GM21381 (cell line): ENCODE data around the gene TCF23.
A peak's percentile ranks its signal among the peaks of the same experiment; 100 is the strongest.
"Not testable (repeated sequence)": the region's sequence is repeated elsewhere in the genome, so short reads cannot be mapped to it uniquely, and the experiment has no call there.

Source experiments
- ATAC-seq: cut with Tn5 transposase; IDR thresholded peaks from one replicate; pipeline ENCODE4 v1.9.1; 2021; ENCODE audit warnings: mild to moderate bottlenecking, moderate library complexity; ENCODE audit not compliant: unreplicated experiment

The TCF23 gene

DNA sequence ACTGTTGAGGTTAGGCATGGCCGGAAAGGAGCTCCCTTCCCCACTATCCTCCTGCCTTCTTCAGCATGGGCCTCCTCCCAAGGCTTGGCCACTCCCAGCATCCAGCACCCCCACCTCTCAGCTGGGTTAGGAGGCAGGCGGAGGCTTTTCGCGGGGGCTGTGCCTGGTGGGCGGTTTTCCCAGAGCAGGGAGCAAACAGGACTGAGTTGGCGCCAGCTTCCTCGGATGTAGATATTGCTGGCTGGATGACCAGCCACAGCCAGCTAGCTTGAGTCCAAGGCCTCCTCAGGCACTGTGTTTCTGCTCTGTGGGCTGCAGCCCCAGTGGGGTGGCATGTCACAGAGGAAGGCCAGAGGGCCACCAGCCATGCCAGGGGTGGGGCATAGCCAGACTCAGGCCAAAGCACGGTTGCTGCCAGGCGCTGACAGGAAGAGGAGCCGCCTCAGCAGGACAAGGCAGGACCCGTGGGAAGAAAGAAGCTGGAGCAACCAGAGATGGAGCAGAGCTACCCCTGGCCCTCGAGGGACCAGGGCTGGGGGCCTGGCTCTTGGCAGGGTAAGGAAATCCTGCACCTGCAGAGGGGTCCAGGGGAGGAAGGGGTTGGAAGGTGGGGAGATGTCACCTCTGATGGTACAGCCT lies at the start of gene TCF23:
TSS of gene TCF23 (plus strand) at position 204 of the 639 bp plus-strand sequence. CDS start at position 334, 130 bp downstream.
- no peak for ATAC-seq

DNA sequence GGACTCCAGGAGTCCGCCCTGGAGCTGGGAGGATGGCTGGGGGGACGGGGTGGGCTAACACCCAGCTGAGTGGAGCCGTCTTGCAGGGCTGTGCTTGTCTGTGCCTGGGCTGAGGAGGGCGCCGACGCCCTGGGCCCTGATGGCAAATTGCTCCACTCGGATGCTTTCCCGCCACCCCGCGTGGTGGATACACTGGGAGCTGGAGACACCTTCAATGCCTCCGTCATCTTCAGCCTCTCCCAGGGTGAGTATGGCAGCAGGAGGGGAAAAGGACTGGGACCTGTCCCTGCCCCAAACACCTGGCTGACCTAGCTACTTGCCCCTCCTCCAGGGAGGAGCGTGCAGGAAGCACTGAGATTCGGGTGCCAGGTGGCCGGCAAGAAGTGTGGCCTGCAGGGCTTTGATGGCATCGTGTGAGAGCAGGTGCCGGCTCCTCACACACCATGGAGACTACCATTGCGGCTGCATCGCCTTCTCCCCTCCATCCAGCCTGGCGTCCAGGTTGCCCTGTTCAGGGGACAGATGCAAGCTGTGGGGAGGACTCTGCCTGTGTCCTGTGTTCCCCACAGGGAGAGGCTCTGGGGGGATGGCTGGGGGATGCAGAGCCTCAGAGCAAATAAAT lies 49.4 kb upstream of the TCF23 start:
- no peak for ATAC-seq

DNA sequence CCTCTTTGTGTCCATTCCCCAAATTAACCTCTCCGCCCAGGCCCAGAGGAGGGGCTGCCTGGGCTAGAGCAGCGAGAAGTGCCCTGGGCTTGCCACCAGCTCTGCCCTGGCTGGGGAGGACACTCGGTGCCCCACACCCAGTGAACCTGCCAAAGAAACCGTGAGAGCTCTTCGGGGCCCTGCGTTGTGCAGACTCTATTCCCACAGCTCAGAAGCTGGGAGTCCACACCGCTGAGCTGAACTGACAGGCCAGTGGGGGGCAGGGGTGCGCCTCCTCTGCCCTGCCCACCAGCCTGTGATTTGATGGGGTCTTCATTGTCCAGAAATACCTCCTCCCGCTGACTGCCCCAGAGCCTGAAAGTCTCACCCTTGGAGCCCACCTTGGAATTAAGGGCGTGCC lies 48.8 kb upstream of the TCF23 start:
- no peak for ATAC-seq

DNA sequence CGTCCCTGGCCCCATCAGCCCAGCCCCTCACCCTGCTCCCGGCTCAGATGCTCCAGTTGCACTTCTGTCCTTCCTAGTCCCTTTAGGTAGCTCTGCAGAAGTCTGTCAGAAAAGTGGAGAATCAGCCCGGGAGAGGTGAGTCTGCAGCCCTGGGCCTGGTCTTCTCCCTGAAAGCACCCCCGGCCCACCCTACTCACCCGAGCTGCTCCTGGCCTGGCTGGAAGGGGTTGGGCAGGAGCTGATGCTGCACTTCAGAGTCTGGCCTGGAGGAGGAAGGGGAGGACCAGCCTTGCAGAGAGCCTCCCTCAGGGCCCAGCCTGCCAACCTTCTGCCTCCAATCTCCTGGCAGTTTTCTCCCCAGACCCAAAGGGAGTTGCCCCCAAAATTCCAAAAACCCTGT lies 46.5 kb upstream of the TCF23 start:
- ATAC-seq = no peak

DNA sequence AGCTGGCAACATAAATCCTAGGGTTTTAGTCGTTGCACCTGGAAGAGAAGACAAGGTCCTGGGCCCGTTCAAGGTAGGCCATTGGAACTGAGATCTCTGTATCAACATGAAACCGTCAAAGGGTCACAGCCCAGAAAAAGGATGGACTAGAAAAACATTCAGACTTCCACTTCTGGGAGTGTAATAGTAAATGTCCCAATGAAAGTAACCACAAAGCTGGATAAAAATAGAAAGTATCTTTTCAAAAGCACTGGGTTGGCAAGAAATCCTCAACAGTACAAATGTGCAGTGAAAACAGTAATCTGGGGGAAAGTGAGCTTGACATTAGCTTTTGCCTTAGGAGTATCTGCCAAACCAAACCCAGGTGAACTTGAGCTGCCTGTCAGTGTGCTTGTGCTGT lies 42.8 kb upstream of the TCF23 start:
- ATAC-seq = no peak

DNA sequence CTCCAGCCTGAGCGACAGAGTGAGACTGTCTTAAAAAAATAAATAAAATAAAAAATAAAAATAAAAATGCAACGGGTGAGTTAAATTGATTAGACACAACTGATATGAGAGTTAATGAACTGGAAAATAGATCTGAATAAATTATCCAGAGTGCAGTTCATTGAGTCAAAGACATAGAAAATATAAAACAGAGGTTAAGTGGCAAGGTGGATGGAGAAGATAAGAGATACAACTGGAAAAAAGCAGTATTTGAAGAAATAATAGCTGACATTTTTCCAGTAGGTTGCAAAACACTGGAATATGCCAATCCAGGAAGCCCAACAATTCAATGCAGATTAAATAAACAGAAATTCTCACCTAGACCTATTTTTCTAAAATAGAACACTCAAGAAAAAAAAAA lies 40.6 kb upstream of the TCF23 start:
- no peak for ATAC-seq

DNA sequence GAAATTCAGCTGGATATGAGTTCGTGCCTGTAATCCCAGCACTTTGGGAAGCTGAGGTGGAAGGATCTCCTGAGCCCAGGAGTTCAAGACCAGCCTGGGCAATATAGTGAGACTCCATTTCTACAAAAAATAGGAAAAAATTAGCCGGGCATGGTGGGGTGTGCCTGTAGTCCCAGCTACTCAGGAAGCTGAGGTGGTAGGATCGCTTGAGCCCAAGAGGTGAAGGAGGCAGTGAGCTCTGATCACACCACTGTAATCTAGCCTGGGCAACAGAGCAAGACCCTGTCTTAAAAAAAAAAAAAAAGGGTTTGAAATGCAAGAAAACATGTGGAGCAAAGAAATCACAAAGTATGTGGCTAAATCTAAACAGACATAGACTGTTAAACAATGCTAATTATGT lies 39.7 kb upstream of the TCF23 start:
- ATAC-seq = no peak

DNA sequence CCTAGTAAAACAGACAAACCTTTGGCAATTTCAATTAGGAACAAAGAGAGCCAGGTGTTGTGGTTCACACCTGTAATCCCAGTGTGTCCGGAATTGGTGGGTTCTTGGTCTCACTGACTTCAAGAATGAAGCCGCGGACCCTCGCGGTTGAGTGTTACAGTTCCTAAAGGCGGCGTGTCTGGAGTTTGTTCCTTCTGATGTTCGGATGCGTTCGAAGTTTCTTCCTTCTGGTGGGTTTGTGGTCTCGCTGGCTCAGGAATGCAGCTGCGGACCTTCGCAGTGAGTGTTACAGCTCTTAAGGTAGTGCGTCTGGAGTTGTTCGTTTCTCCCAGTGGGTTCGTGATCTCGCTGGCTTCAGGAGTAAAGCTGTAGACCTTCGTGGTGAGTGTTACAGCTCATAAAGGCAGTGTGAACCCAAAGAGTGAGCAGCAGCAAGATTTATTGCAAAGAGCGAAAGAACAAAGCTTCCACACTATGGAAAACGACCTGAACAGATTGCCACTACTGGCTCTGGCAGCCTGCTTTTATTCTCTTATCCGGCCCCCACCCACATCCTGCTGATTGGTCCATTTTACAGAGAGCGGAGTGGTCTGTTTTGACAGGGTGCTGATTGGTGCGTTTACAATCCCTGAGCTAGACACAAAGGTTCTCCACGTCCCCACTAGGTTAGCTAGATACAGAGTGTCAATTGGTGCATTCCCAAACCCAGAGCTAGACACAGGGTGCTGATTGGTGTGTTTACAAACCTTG lies 38.0 kb upstream of the TCF23 start:
- not testable (repeated sequence) for ATAC-seq

DNA sequence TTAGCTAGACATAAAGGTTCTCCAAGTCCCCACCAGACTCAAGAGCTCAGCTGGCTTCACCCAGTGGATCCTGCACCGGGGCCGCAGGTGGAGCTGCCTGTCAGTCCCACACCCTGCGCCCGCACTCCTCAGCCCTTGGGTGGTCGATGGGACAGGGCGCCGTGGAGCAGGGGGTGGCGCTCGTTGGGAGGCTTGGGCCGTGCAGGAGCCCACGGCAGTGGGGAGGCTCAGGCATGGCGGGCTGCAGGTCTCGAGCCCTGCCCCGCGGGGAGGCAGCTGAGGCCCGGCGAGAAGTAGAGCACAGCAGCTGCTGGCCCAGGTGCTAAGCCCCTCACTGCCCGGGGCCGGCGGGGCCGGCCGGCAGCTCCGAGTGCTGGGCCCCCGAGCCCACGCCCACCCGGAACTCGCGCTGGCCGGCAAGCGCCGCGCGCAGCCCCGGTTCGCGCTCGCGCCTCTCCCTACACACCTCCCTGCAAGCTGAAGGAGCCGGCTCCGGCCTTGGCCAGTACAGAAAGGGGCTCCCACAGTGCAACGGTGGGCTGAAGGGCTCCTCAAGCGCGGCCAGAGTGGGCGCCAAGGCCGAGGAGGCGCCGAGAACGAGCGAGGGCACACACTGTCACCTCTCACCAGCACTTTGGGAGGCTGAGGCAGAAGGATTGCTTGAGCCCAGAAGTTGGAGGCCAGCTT lies 37.3 kb upstream of the TCF23 start:
- not testable (repeated sequence) for ATAC-seq

DNA sequence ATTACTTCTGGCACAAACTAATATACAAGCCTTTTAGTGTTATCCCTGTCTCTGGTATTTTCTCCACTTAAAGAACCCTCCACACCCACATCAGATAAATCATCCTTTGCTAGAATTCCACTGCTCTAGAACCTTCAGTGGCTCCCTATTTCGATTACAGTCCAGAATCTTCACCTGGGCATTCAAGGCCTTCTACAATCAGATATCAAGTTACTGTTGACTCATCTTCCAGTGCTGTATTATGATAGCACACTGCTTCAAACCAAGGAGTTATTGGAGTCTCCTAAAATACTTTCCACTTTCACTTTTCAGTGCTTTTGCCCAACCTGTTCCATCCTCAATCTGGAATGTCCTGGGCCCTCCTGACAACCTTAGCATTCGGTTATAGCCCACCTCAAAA lies 33.3 kb upstream of the TCF23 start:
- no peak for ATAC-seq

DNA sequence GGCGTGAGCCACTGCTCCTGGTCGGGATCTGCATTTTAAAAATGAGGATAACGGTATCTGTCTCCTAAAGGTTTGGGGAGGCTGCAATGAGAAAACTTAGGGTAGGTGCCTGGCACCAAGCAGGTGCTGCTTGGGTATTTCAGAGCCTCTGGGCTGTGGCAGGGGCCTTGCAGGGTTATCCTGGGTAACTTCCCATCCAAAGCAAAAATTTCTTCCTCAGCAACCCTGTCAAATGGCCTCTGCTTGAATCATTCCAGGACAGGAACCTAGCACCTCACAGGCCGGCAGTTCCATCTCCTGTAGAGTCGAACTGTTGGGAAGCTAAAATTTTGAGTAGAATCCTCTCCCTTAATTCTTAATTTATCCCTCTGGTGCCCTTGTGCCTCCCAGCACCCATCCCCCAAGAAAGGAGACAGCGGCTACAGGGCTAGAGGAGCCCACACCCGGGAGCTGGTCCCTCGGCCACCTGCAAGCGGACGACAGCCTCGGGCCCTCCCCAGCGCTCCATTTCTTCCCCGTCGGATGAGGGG lies 30.7 kb upstream of the TCF23 start:
- ATAC-seq = no peak

DNA sequence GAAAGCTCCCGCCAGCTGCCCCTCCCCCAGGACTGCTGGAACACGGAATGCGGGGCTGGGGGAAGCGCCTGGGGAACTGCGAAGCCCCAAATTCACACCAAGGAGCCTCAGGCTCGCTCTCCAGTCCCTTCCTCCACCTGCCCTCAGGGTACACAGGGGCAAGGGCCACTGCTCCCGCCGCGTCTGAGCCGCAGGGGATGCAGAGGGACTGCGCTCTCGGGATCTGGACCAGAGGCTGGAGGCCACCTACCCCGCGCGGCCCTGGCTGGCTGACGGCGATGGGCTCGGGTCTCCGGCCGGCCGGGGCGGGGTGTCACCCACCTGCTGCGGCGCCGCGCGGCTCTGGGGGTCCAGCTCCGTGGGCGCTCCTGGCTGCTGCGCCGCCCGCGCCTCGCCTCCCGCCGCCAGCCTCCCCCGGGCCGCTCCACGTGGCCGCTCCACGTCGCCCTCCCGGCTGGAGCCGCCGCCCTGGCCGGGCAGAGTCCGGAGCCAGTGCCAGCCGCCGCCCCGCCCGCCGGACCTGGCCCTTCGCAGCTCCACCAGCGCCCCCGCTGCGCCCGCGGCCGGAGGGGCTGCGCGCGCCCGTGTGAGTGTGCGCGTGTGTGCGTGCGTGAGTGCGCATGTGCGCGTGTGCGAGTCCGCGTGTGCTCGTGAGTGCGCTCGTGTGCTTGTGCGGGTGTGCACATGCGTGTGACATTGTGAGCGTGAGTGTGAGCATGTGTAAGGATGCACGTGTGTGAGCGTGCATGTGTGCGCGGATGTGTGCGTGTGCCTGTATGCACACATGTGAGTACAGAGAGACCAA lies 30.1 kb upstream of the TCF23 start, which contains the start of gene CGREF1:
TSS of gene CGREF1 (minus strand) at position 604 of the 805 bp plus-strand sequence. CDS start 14,762 bp downstream, outside the sequence.
- ATAC-seq = no peak

DNA sequence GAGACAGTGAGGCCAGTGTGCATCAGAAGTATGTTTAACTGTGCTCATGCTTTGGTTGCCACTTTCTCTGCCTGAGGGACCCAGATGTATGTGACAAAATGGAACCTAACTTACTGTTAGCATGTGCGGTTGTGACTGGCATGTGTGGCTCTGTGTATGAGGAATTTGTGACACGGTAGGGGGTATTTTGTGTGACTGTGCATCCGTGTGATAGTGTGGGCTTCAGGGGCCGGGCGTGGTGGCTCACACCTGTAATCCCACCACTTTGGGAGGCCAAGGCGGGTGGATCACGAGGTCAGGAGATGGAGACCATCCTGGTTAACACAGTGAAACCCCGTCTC lies 29.5 kb upstream of the TCF23 start:
- not testable (repeated sequence) for ATAC-seq

DNA sequence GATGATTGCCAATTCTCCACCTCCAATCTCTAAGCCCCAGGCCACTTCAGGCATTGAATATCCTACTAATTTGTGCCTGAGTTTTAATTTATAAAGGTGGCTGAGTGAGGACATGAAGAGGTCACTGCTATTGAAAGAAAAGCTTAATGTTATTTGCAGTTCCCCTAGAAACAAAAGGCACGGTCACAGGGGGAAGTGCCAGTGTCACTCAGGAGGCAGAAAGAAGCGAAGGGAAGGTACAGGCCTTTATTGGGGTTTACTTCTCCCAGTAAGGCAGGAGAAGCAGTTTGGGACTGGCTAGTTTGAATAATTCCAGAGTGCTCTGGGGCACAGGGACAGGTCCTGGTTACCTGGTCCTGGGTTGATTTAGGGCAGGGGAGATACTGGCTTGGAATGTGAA lies 26.9 kb upstream of the TCF23 start:
- ATAC-seq = no peak

DNA sequence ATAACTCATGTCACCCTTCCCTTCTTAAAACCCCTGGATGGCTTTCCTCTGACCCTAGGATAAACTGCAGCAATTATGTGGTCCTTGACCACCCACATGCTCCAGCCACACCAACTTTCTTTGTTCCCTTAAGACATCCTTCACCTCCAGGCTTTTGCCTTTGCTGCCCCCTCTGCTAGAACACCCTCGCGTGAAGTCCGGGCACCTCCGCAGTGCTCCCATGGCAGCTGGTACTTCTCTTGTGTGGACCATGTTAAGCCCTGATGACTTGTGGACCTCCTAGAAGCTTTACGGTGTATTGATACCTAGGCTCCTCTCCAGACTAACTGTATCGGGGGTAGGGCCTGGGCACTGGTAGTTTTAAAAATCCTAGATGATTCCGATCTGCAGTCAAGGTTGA lies 26.0 kb upstream of the TCF23 start:
- no peak for ATAC-seq

DNA sequence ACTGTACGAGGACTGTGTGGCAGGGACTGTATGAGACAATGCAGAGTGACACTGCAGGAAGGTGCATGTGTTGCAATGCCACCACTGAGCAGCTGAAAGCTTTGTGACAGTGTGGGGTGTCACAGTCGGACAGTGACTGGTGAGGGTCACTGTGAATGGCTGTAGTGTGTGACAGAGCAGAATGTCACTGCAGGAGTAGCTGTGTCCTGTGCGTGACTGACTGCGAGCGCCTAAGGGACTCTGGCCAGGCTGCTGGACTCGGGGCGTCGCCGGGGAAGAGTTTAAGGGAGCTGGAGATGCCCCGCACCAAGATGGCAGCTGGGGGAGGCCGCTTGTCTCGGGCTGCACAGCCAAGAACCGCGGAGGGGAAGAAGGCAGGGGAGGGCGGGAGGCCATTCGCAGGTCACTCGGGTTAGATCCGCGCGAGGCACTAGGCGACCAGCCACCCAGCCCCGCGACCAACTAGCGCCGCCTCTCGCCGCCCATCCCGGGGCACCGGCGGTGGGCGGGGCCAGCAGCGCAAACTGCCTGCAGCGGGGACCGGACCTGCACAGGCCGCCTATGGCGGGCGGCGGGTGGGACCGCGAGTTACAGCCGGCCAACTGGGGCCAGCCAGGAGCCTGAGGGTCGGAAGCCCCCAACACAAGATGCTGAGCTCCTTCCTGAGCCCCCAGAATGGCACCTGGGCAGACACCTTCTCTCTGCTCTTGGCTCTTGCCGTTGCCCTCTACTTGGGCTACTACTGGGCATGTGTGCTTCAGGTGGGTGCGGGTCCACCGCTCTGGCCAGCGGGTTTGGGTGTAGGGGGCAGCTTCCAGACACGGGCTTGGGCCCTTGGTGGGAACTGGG lies 25.3 kb upstream of the TCF23 start, which contains the start of gene ABHD1:
TSS of gene ABHD1 (plus strand) at position 514 of the 849 bp plus-strand sequence. CDS start at position 648, 134 bp downstream.
- peak; percentile 61 for ATAC-seq

DNA sequence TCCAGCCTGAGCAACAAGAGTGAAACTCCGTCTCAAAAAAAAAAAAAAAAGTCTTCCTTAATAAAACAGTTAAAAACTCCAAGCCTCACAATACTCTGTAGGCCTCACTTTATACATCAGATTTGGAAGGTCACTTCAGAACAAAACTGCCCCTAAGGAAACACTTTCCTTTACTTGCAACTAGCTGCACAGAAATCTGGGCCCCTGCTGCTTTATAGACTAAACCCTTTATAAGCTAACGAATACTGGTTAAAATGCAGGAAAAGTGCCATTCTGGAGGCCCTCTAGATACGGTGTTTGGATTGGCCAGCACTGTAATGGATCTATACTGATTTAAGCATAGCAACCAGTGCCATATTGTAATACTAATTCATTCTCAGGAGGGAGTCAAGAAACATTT lies 23.7 kb upstream of the TCF23 start:
- ATAC-seq = no peak

DNA sequence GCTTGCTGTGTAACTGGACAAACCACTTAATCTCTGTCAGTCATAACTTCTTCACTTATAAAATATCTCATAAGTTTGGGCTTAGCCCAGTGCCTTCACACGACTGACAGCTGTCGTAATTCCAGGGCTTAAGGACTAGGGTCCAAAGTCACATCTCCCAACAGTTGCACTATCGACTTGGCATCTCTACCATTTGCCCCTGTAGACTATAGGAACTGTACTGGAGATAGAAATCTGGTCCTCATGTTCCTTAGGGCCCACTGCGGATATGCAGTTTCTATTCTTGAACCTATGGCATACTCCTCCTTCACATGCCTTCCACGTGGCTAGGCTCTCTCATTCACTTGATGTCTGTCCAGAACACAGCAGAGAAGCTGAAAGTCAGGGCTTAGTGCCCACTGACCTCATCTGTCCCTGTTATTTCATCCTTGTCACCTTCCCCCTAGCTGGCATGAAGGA lies 22.5 kb upstream of the TCF23 start:
- ATAC-seq = no peak
